NCI-H774 (cell line): Measurements from ENCODE around the gene FAM98B.
"Not testable (repeated sequence)": the region's sequence is repeated elsewhere in the genome, so short reads cannot be mapped to it uniquely, and the experiment has no call there.

Experiments
- DNase-seq: peaks from one replicate; lab custom pipeline; 2025; lab: John Stamatoyannopoulos, UW

Gene FAM98B

GRCh38 chr15:38453971-38454695, at the start of gene FAM98B:
TSS of gene FAM98B (plus strand) at chr15:38454127. CDS start at chr15:38454162, 35 bp downstream.
- peak; percentile 83 for DNase-seq

GRCh38 chr15:38406436-38406835, 47.5 kb upstream of the FAM98B start:
- no peak for DNase-seq

GRCh38 chr15:38408576-38408975, 45.4 kb upstream of the FAM98B start:
- DNase-seq = no peak

DNA sequence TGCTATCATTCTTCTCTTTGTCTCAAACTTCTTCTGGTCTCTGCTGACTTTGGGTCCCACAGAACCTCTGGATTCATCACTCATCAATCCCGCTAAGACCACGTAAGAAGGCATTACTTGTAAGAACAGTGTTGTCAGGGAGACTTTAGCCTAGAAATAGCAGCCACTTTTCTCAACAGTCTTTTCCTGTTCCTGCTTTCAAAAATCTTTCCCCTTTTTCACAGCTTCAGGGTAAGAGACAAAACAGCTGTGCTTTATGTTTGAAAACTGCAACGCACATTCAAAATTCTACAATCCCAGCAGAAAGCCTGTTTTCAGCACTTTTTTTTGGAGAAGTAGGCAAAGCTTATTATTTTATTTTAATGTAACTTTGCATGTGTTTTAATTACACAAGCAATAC, 42.0 kb upstream of the FAM98B start:
- no peak for DNase-seq

- DNase-seq = no peak
These were observed 41.5 kb upstream of the FAM98B start for GRCh38 chr15:38412466-38412865.

- DNase-seq = no peak
These were observed 39.6 kb upstream of the FAM98B start for GRCh38 chr15:38414357-38414756.

GRCh38 chr15:38421069-38421690, 32.7 kb upstream of the FAM98B start:
- no peak for DNase-seq

- no peak for DNase-seq
These were observed 29.8 kb upstream of the FAM98B start for GRCh38 chr15:38424101-38424552.

DNA sequence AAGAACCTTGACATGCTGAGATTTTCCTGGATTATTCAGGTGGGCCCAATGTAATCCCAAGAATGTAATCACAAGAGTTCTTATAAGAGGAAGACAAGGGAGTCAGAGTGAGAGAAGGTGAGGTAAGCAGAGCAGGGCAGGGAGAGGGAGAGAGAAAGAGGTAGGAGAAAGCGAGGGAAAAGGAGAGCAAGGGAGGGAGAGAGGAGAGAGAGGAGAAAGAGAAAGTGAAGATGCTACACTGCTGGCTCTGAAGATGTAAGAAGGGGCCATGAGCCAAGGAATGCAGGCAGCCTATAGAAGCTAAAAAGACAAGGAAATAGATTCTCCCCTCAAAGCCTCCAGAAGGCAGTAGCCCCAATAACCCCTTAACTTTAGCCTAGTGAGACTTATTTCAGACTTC, 28.7 kb upstream of the FAM98B start:
- no peak for DNase-seq

DNA sequence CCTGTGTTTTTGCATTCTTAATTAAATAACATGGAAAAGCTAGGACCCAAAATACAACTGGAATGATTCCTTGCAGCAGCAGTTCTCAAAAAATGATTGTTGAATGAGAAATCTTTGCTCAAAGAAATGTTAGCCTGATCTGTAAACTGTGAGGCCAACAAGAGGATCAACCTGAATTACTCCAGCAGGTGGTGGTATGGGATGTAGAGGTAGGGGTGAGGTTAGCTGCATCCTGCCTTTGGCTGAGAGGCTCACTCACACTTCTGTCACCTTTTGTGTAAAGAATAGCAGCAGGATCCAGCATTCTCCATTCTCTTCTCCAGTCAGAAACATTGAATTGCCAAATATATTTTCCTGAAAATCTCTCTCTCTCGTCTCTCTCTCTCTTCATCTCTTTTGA, 26.5 kb upstream of the FAM98B start:
- DNase-seq = no peak

GRCh38 chr15:38430106-38430760, 23.7 kb upstream of the FAM98B start:
- DNase-seq = no peak

DNA sequence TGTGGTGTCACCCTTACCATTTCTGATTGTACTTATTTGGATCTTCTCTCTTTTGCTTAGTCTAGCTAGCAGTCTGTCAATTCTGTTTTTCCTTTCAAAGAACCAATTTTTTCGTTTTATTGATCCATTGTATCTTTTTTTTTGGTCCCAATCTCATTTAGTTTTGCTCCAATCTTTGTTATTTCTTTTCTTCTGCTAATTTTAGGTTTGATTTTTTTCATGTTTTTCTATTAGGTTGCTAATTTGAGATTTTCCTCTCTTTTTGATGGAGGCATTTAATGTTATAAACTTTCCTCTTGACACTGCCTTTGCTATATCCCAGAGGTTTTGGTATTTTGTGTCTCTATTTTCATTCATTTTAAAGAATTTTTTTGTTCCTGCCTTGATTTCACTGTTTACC, 16.9 kb upstream of the FAM98B start:
- no peak for DNase-seq

GRCh38 chr15:38437603-38438002, 16.3 kb upstream of the FAM98B start:
- not testable (repeated sequence) for DNase-seq

DNA sequence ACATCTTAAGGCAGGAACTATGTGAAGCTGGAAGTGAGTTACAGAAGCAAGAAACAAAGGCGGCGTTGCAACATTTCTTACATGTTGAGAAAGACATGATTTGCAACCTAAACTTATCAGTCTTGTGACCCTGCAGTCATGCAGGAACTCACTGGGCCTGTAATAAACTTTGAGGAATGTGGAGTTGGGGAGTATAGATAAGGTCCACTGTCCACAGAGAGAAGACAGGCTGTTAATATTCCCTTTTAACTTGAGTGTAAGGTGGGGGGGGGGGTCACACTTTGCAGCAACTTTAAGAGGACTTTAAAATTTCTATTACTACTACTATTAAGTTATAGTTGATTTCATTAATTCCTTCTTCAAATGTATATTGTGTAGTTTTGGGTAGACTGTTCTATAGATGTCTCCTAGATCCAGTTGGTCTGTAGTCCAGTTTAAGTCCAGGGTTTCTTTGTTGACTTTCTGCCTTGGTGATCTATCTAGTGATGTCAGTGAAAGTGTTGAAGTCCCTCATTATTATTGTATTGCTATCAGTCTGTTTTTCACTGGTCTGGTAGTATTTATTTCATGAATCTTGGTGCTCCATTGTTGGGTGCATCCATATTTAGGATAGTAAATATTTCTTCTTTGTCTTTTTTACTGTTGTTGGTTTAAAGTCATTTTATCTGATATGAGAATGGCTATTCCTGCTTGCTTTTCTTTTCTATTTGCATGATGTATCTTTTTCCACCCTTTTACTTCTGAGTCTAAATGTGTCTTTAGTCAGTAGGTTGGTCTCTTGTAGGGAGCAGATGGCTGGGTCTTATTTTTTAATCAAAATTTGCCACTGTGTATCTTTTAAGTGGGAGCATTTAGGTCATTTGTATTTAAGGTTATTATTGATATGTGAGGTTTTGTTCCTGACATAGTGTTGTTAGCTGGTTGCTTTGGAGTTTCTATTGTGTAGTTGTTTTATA, 15.6 kb upstream of the FAM98B start:
- no peak for DNase-seq

DNA sequence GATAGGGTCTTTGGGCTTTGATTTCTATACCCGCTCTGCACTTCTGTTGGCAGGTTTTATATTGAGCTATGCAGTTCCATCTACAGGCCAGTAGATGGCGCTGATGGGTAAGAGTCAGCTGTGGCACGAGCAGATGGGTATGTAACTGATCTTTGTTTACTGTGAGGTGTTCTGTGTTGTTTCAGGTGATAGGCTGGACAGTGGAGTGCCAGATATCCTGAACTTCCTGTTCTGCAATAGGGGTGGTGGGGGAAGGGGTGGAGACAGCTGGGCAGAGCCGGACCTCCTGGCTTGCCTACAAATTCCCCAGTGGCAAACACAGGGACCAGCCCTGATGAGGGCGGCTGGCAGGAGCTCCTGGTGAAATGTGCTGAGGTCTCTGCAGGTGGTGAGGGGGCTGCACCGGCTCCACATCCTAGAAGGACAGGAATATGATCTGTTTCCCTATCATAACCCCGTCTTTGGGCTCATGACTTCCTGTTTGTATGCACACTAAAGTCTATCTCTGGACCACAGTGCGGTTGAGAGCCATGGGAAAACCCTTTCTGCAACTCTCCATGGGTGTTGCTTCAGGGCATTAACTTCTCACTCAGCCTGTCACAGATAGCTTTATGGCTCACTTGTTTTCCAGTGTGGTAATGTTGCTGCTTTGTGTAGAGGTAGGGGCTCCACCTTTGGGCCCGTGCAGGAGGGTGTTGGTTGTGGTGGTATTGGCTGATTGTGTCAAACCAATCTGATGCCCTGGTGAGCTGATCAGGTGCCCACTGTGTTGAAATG, 13.4 kb upstream of the FAM98B start:
- DNase-seq = peak; percentile 59

GRCh38 chr15:38441130-38441519, 12.8 kb upstream of the FAM98B start:
- no peak for DNase-seq

- DNase-seq = no peak
These were observed 766 bp downstream of the FAM98B start for GRCh38 chr15:38454696-38455090.

- no peak for DNase-seq
These were observed 1.2 kb downstream of the FAM98B start for GRCh38 chr15:38455092-38455491.

- no peak for DNase-seq
These were observed 4.7 kb downstream of the FAM98B start for GRCh38 chr15:38458646-38459045.

DNA sequence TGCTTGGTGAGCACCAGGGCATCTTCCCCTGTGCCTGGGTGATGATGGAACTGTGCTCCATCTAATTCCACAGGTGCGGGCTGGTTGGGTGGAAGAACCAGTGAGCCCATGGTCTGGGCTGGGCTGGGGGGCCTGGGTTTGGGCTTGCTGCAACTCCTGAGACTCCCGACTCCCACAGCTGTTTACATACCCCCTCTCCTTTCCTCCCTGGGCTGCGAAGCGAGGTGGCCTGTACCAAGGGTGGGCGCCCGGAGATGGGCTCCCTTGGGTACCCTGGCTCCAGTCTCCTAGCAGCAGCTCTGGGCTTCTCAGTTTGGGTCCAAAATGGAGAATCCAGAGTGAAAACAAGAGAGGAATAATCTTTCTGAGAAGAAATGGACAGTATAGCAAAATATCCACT, 5.6 kb downstream of the FAM98B start:
- no peak for DNase-seq

DNA sequence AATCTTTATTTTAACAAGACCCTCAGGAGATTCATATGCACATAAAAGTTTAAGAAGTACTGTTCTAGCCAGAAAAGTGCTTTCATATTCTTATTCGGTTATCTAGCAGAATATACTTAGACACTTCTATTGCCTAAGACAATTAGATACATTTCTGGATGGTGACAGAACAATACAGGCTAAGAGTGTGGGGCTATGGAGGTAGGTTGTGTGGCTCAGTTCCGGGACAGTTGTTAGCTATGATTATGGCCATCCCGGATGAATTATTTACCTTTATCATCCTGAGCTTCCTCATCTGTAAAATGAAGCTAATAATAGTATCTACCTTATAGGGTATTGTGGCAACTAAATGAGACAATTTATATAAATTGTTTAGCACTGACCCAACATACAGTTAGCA, 6.6 kb downstream of the FAM98B start:
- no peak for DNase-seq
